ENCODE data around the gene MVK.

Gene MVK

GRCh38 chr12:109547286-109547685 is 26.3 kb upstream of the MVK start:
- no peak for DNase-seq

GRCh38 chr12:109548258-109548657 is 25.3 kb upstream of the MVK start:
- DNase-seq, result no peak

GRCh38 chr12:109549613-109550270 is 23.9 kb upstream of the MVK start:
- no peak for DNase-seq

- no peak for DNase-seq
Measured at GRCh38 chr12:109550281-109550680, 23.3 kb upstream of the MVK start.

GRCh38 chr12:109551108-109551507 is 22.5 kb upstream of the MVK start:
- DNase-seq, result no peak

GRCh38 chr12:109552971-109553370 is 20.6 kb upstream of the MVK start:
- DNase-seq, result no peak

GRCh38 chr12:109553483-109553882 is 20.1 kb upstream of the MVK start:
- no peak for DNase-seq

GRCh38 chr12:109553906-109554500 is 19.6 kb upstream of the MVK start:
- DNase-seq, result no peak

GRCh38 chr12:109554761-109555160 is 18.8 kb upstream of the MVK start:
- DNase-seq, result no peak

- DNase-seq, result no peak
Measured at GRCh38 chr12:109555431-109556315, 17.9 kb upstream of the MVK start.

GRCh38 chr12:109557200-109557599 is 16.4 kb upstream of the MVK start:
- DNase-seq, result no peak

- no peak for DNase-seq
Measured at GRCh38 chr12:109557805-109558204, 15.8 kb upstream of the MVK start.

GRCh38 chr12:109558374-109559199 is 15.0 kb upstream of the MVK start:
- no peak for DNase-seq

GRCh38 chr12:109559200-109559505 is 14.4 kb upstream of the MVK start:
- DNase-seq, result no peak

GRCh38 chr12:109559601-109560000 is 14.0 kb upstream of the MVK start:
- DNase-seq, result no peak

- no peak for DNase-seq
Measured at GRCh38 chr12:109560867-109561710, 12.5 kb upstream of the MVK start.

- DNase-seq, result no peak
Measured at GRCh38 chr12:109561711-109562030, 11.9 kb upstream of the MVK start.

GRCh38 chr12:109562871-109563270 is 10.7 kb upstream of the MVK start:
- DNase-seq, result no peak

GRCh38 chr12:109563291-109564284 is 10.0 kb upstream of the MVK start:
- no peak for DNase-seq

GRCh38 chr12:109566424-109566823 is 7.2 kb upstream of the MVK start:
- DNase-seq, result no peak

GRCh38 chr12:109567296-109567695 is 6.3 kb upstream of the MVK start:
- no peak for DNase-seq
